H1 (cell line): Measurements from ENCODE around the gene PTGDS. TPM values are rescaled to one million over a fixed set of nuclear protein-coding genes. Genes with fewer than 3 reads are reported as not detected.

ENCODE experiments used
- FOSL1 ChIP-seq: IDR thresholded peaks from 2 replicates; pipeline ENCODE4 v1.6.1; 2011; ENCODE audit warnings: mild to moderate bottlenecking, low read depth, low read length, moderate library complexity; ENCODE audit not compliant: insufficient read depth
- RNF2 ChIP-seq: fragments of 200-900, 300-1000 bp; sonication (generic); IDR thresholded peaks from 2 replicates; pipeline ENCODE4 v1.7.1; 2016; ENCODE audit warnings: borderline replicate concordance, low read depth, mild to moderate bottlenecking, antibody characterized with exemption, low read length; ENCODE audit not compliant: poor library complexity, severe bottlenecking; ENCODE audit errors: missing control alignments
- SP1 ChIP-seq: IDR thresholded peaks from 2 replicates; pipeline ENCODE4 v1.6.1; 2011; ENCODE audit warnings: low read depth, low read length
- polyA plus RNA-seq, 7 experiments: library from polyadenylated mRNA; depleted of rRNA in 3 of 7; stranded (reverse) in 5 of 7; unstranded in 2 of 7; fragments of >200 nt in 5 of 7; fragments of 200-250 nt in 2 of 7; gene quantifications; 1 replicate in 5 of 7; 2 replicates in 1 of 7; 4 replicates in 1 of 7; pipeline versions ENCODE4 v1.2.1 to v1.2.3, GENCODE V29; 2011 to 2013; ENCODE audit warnings: missing spikeins in 2 of 7, mixed read lengths in 2 of 7
- total RNA-seq: library from RNA; stranded (reverse); fragmentation: NEBNext Ultra II Directional; extraction: Animal tissue kit (Norgen Biotek cat#: 25700); gene quantifications from 2 replicates; pipeline ENCODE4 v1.2.1, GENCODE V29; 2021

The PTGDS gene
- total and polyA plus RNA-seq, 2 of the 8 experiments (the other 6 are each of a cell fraction or from before 2014, with no cell fraction given): 1.7 to 2.3 TPM

DNA sequence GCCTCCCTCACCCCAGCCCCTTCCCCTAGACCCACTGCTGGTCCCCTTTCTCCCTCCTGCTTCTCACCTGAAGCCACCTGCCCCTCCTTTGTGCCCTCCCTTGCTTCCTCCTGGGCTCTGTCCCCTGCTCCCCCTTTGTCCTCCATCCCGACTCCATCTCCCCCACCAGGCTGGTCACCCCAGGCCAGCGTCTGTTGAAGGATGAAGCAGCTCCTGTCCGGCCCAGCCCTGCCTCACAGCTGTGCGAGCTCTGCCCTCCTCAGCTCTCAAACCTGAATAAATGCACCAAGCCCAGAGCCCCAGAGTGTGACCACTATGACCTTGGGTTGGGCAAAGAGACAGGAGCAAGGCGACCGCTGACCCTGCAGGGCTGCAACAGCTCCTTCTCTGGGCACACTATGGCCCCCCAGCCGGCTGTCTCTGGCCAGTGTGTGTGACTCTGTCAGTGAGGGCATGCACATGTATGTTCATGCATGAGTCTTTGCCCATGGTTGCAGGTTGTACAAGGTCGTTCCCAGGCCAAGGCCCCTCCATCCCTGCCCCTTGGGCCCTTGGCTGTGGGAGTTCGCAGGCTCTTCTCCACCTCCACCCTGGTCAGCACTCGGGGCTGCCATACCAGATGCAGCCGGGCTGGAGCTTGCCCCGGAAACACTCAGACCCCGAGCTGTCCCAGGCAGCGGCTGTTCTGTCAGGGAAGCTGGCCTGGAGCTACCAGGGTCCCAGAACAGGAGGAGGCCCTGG, 21.9 kb upstream of the PTGDS start (continued):
- no peak for TF ChIP-seq RNF2
- TF ChIP-seq FOSL1: no peak
- no peak for TF ChIP-seq SP1
